GM23248 (cell line): ENCODE data around the gene FHL1.

Source experiments
- EZH2 ChIP-seq: fragments of 200-600 bp; sonication (generic); IDR thresholded peaks from 2 replicates; pipeline ENCODE4 v1.6.1; 2018; ENCODE audit warnings: antibody characterized with exemption, mild to moderate bottlenecking; ENCODE audit not compliant: insufficient read depth, poor library complexity, severe bottlenecking
- EZH2phosphoT487 ChIP-seq: fragments of 200-600 bp; sonication (generic); IDR thresholded peaks from 2 replicates; pipeline ENCODE4 v1.6.1; 2018; ENCODE audit warnings: antibody characterized with exemption, moderate library complexity, mild to moderate bottlenecking, low read depth; ENCODE audit not compliant: insufficient read depth

GRCh38 chrX:136126872-136127406 lies 20.4 kb upstream of the FHL1 start:
- TF ChIP-seq EZH2phosphoT487 (no peak), EZH2 (no peak)
